NCI-H146 treated with DMSO at 0.1 percent for 48 hours (cell line): ENCODE data around the gene MRPL19.

ENCODE experiments used
- DNase-seq: peaks from one replicate; lab custom pipeline; 2025; ENCODE audit not compliant: unreplicated experiment; lab: John Stamatoyannopoulos, UW

Gene MRPL19

DNA sequence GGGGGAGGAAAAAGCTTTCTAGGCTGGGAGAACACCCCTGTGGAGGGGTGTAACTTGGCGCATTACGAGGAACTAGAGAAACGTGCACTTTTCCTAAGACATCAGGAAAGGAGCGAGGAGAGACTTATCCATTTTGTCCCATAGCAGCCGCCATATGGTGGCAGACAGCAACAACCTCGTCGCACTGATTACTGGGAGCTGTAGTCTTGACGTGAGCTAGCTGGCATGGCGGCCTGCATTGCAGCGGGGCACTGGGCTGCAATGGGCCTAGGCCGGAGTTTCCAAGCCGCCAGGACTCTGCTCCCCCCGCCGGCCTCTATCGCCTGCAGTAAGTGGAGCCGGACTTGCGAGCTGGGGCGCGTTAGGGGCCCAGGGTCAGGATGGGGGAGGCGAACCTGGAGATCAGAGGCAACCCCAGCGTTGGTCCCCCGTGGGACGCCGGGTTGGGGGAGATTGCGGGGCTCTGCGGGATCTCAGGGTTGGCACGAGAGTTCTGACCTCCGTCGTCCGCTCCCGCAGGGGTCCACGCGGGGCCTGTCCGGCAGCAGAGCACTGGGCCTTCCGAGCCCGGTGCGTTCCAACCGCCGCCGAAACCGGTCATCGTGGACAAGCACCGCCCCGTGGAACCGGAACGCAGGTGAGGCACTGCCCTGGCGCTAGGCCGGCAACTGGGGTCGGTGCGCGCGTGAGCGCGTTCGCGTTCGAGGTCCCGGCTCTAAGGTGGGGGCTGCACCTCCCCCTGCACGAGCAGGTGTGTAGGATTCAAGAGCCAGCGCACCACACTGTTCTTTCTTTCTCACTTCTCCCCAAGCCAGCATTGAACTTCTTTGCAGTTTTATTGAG, at the start of gene MRPL19:
MRPL19 (plus strand) TSS at position 201 of the 843 bp plus-strand sequence; CDS start at position 226, 25 bp downstream.
- DNase-seq: peak; percentile 90

DNA sequence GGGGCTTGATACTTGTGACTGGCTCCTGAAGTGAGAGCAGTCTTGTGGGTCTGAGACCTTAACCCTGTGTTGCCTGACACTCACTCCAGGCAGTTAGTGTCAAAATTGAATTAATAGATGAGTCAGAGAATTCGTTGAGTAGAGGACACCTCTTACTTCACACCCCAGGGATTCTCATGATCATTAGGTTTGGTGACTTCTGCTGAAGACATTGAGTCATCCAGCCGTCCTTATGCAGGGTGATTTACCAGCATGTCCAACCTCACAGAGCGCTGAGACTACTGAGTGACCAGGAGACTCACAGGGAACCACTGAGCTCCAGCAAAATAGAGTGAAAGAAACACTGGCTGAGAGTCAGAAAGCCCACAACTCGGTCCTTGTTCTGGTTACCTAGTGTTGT, 49.8 kb upstream of the MRPL19 start:
- DNase-seq: no peak

- DNase-seq: no peak
These were observed 48.6 kb upstream of the MRPL19 start for GRCh38 chr2:75597949-75598348.

DNA sequence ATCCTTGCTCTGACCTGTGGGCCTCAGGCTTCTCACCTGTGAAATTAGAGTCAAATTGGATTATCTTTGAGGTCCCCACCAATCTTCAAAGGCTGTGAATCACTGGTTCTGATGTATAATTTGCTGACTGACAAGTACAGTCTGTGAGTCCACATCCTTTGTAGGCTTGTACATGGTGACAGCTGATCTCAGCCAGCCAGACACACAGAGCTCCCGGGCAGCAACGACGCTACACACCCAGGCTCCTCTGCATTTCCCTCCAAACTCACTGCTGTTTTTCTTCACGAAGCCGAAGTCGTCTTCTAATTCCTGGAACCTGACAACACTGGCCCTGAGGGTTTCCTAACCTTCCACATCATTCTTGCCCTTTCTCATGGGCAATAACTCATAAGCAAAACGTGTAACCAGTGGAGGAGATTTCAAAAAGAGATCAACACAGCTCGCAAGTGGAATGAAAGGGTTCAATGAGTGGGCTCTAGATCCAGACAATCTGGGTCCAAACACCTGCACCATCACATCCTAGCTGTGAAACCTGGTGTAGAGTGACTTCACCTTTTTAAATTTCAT, 47.9 kb upstream of the MRPL19 start:
- no peak for DNase-seq

GRCh38 chr2:75600461-75601011, 46.0 kb upstream of the MRPL19 start:
- no peak for DNase-seq

DNA sequence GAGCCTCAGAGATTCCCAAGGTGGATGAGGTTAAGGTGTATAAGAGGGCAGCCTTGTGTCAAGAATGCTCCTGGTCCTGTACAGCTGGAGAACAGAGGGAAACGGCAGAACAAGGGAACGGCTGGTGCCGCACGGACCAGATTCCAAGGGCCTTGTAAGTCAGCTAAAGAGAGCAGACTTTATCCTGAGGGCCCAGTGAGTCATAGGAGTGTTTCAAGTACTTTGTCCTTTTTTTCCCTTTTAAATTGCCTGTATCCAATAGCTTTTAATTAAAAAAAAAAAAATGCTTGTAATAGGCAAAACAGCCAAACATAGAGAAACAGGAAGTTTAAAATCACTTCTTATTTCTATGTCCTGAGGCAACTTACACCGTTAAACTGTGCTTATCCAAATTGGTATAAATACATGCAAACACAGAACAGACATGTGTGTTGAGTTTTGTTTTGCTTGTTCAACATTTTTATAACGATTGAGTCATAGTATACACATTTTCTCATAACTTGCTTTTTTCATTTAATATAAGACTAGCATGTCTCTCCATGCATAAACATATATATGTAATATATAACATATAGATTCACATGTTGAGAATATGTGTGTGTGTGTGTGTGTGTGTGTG, 43.8 kb upstream of the MRPL19 start:
- no peak for DNase-seq

GRCh38 chr2:75603477-75603876, 43.1 kb upstream of the MRPL19 start:
- no peak for DNase-seq

GRCh38 chr2:75604484-75604883, 42.1 kb upstream of the MRPL19 start:
- DNase-seq: no peak

GRCh38 chr2:75605770-75606529, 40.6 kb upstream of the MRPL19 start:
- DNase-seq: no peak

DNA sequence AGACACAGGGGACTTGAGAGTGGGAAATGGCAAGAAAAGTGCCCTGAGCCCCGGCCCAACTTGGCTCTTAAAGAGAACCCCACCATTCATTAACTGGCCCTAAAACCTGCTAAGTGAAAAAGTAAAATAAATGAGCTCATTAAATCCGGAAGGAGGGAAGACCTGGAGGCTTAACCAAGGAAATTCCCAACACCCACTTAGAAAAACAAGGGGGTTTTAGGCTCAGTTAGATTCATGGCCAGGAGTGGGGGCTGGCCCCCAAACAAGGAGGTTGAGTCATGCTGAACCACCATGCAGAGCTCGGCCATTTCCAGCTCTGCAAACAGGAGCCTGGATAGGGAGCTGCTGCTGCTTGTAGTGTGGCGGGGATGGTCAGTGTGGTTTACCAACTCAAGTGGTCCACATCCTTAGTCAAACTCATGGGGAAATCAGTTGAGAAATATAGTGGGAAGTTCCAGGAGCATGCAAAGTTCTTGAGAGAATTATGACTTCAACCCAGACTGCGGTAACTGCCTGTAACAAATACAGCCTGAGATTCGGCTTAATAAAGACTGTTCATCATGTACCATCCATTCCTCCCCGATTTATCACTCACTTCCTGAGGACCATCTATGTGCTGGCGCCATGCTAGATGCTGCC, 39.7 kb upstream of the MRPL19 start:
- no peak for DNase-seq

GRCh38 chr2:75607400-75607798, 39.2 kb upstream of the MRPL19 start:
- peak; percentile 38 for DNase-seq

DNA sequence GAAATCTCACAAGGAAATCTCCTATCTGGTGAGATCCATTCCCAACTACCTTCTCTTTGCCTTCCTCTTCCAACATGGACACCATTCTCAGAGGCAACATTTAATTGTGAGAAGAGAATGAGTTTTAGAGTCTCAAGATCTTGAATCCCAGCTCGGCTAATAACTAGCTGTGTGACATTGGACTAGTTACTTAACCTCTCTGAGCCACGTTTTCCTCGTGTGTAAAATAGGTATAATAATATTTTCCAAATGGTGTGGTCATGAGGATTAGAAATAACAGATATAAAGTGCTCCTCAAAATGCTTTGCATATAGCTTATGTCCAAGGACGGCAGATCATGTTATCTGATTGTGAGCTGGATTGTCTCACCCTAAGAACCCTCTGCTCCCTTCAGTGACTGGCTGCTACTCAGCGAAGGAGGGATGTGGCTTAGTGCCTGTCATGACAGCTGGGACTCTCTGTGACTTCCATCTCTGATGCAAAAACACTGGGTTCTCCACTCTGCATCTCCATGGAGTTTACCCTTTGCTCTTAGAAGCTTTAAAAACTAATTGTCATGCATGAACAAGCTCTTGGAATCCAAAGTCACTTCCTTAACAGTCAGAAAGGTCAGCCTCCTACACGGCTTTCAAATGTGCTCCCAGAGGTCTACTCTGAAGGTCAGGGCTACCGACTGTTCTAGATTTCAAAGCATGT, 38.4 kb upstream of the MRPL19 start:
- DNase-seq: no peak

GRCh38 chr2:75608684-75609333, 37.8 kb upstream of the MRPL19 start:
- DNase-seq: peak; percentile 64

- DNase-seq: no peak
These were observed 37.3 kb upstream of the MRPL19 start for GRCh38 chr2:75609334-75609689.

DNA sequence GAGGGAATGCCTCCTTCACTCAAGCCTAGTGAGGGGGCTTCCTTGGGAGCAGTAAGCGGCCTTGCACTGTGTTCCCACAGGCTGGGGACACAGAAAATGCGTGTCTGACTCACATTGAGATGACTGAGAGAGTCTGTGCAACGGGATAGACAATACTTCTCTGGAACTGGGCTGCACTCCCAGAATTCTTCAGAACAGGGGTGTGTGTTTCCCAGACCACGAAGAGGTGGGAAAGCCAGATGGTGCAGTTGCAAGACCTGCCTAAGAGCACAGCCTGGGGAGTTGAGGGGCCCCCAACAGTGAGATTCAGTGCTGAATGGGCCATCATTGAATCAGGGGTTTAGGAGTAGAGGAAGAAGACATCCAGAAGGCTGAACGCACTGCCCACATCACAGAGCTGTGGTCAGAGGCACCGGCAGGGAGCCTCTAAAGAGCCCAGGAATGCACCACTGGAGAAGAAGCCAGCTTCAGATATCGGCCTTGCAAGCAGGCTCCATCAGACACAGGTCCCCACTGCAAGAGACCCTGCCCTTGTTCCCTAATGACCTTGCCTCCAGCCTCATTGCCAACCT, 36.6 kb upstream of the MRPL19 start:
- no peak for DNase-seq

- DNase-seq: no peak
These were observed 35.9 kb upstream of the MRPL19 start for GRCh38 chr2:75610671-75611070.

- DNase-seq: no peak
These were observed 34.3 kb upstream of the MRPL19 start for GRCh38 chr2:75612108-75612861.

DNA sequence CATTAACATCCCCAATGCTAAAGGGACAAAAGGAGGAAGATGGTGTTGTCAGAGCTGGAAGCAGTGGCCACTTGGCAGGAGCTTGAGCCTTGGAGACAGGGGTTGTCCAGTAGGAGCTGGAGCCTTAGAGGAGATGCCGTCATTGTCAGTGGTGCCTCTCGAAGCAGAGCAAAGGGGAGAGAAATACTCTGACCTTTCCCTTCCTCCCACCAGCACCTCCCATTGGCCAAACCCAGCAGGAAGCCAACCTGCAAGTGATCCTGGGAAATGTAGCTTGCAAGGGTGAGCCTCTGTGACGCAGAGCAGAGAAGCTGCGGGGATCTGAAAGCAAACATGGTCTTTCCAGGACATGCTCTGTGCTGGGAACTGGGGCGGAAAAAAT, 33.7 kb upstream of the MRPL19 start:
- DNase-seq: no peak
